IMR-90 (cell line): ENCODE results near the gene ASAP2. TPM values are rescaled to one million over a fixed set of nuclear protein-coding genes. Genes with fewer than 3 reads are reported as not detected.

Source experiments
- ATAC-seq: fragments of 200-7000 bp; cut with Tn5 transposase; 2 replicates; pipeline ENCODE4 v1.9.1; 2020; ENCODE audit warnings: low read depth, mild to moderate bottlenecking, moderate library complexity
- BruUV-seq: library from RNA; stranded (reverse); fragments of 400-500 nt; replicated peaks from 2 replicates; lab custom pipeline; 2021; lab: Mats Ljungman, UMichigan
- CTCF ChIA-PET: fragments of 300-600 bp; formaldehyde crosslinking; extraction: SDS; loops from one replicate; lab custom pipeline; 2021; ENCODE audit warnings: antibody characterized with exemption; lab: Yijun Ruan, JAX
- POLR2A ChIA-PET: fragments of 300-600 bp; sonication (Branson Sonifier 250); formaldehyde crosslinking; loops from one replicate; lab custom pipeline; 2022; ENCODE audit warnings: antibody characterized with exemption; ENCODE audit not compliant: unreplicated experiment; lab: Charles Lee
- DNase-seq: peaks from one replicate; pipeline ENCODE4 v3.0.0; 2013
- H2AFZ ChIP-seq: replicated peaks from 2 replicates; pipeline ENCODE3; 2013; ENCODE audit warnings: low read length, mild to moderate bottlenecking; ENCODE audit not compliant: poor library complexity
- H2AK5ac ChIP-seq: 2 replicates; pipeline ENCODE4 v1.6.1; 2013; ENCODE audit warnings: low read depth, low read length, inconsistent platforms
- H2AK9ac ChIP-seq: replicated peaks from 2 replicates; pipeline ENCODE3; 2013; ENCODE audit warnings: mild to moderate bottlenecking, low read depth, low read length, moderate library complexity; ENCODE audit not compliant: poor library complexity
- H2BK120ac ChIP-seq: 2 replicates; pipeline ENCODE4 v1.6.1; 2013; ENCODE audit warnings: low read depth, low read length, inconsistent platforms
- H2BK15ac ChIP-seq: 3 replicates; pipeline ENCODE4 v1.6.1; 2013; ENCODE audit warnings: low read depth, low read length, inconsistent platforms
- H2BK20ac ChIP-seq: 2 replicates; pipeline ENCODE4 v1.6.1; 2013; ENCODE audit warnings: low read depth, mild to moderate bottlenecking, inconsistent platforms, low read length, moderate library complexity
- H2BK5ac ChIP-seq: 2 replicates; pipeline ENCODE4 v1.6.1; 2013; ENCODE audit warnings: mild to moderate bottlenecking, low read depth, low read length, inconsistent platforms; ENCODE audit not compliant: poor library complexity, severe bottlenecking
- H3K14ac ChIP-seq: replicated peaks from 2 replicates; pipeline ENCODE4 v1.6.1; 2013; ENCODE audit warnings: low read depth, low read length, inconsistent platforms
- H3K18ac ChIP-seq: 2 replicates; pipeline ENCODE4 v1.6.1; 2013; ENCODE audit warnings: low read depth, low read length, control low read depth
- H3K23ac ChIP-seq: 2 replicates; pipeline ENCODE4 v1.6.1; 2013; ENCODE audit warnings: low read depth, low read length, inconsistent platforms
- H3K27ac ChIP-seq: 2 replicates; pipeline ENCODE4 v1.5.1; 2013; ENCODE audit warnings: mild to moderate bottlenecking, control low read depth, low read length; ENCODE audit not compliant: insufficient read depth
- H3K27me3 ChIP-seq: 2 replicates; pipeline ENCODE4 v1.6.1; 2013; ENCODE audit warnings: low read length; ENCODE audit not compliant: control insufficient read depth, insufficient read depth
- H3K36me3 ChIP-seq: 2 replicates; pipeline ENCODE4 v1.6.1; 2013; ENCODE audit warnings: low read length, mixed read lengths; ENCODE audit not compliant: control insufficient read depth, insufficient read depth
- H3K4ac ChIP-seq: 2 replicates; pipeline ENCODE4 v1.6.1; 2013; ENCODE audit warnings: low read depth, low read length, inconsistent platforms
- H3K4me1 ChIP-seq: 2 replicates; pipeline ENCODE4 v1.6.1; 2013; ENCODE audit warnings: low read length, mixed read lengths; ENCODE audit not compliant: control insufficient read depth, insufficient read depth
- H3K4me2 ChIP-seq: 2 replicates; pipeline ENCODE4 v1.6.1; 2013; ENCODE audit warnings: low read depth, mild to moderate bottlenecking, control low read depth, low read length, moderate library complexity
- H3K4me3 ChIP-seq: 2 replicates; pipeline ENCODE4 v1.5.1; 2013; ENCODE audit warnings: low read depth, mild to moderate bottlenecking, control low read depth, low read length, moderate library complexity; ENCODE audit not compliant: insufficient read depth
- H3K56ac ChIP-seq: 2 replicates; pipeline ENCODE4 v1.6.1; 2013; ENCODE audit warnings: low read length, inconsistent platforms; ENCODE audit not compliant: insufficient read depth; ENCODE audit errors: extremely low read depth
- H3K79me1 ChIP-seq, 2 experiments: 2 replicates each; pipeline ENCODE4 v1.6.1; 2013; ENCODE audit warnings: low read length in 2 of 2, inconsistent platforms in 1 of 2, low read depth in 1 of 2
- H3K9ac ChIP-seq: 2 replicates; pipeline ENCODE4 v1.6.1; 2013; ENCODE audit warnings: low read depth, low read length, control low read depth
- H3K9me1 ChIP-seq: 2 replicates; pipeline ENCODE4 v1.6.1; 2013; ENCODE audit warnings: low read length, inconsistent platforms; ENCODE audit not compliant: insufficient read depth
- H3K9me3 ChIP-seq: 2 replicates; pipeline ENCODE4 v1.6.1; 2013; ENCODE audit warnings: low read length; ENCODE audit not compliant: control insufficient read depth, insufficient read depth
- H4K20me1 ChIP-seq: 2 replicates; pipeline ENCODE4 v1.6.1; 2013; ENCODE audit warnings: low read length, inconsistent platforms; ENCODE audit not compliant: insufficient read depth
- H4K5ac ChIP-seq: 2 replicates; pipeline ENCODE4 v1.6.1; 2013; ENCODE audit warnings: mild to moderate bottlenecking, low read depth, low read length, control low read depth
- H4K8ac ChIP-seq, 2 experiments: 2 replicates each; pipeline ENCODE4 v1.6.1; 2013; ENCODE audit warnings: low read depth in 2 of 2, low read length in 2 of 2, control low read depth in 1 of 2, inconsistent platforms in 1 of 2
- H4K91ac ChIP-seq: 2 replicates; pipeline ENCODE4 v1.6.1; 2013; ENCODE audit warnings: low read depth, low read length, inconsistent platforms; ENCODE audit not compliant: insufficient read depth
- BHLHE40 ChIP-seq: fragments of 150-350 bp; IDR thresholded peaks from 2 replicates; pipeline ENCODE4 v1.6.1; 2016; ENCODE audit warnings: mild to moderate bottlenecking, low read depth, low read length
- CEBPB ChIP-seq: IDR thresholded peaks from 2 replicates; pipeline ENCODE4 v1.6.1; 2012; ENCODE audit warnings: low read depth, low read length, improper control_type of control experiment
- CHD1 ChIP-seq: IDR thresholded peaks from 2 replicates; pipeline ENCODE4 v1.6.1; 2012; ENCODE audit warnings: low read depth, low read length, improper control_type of control experiment
- FOS ChIP-seq: fragments of 150-350 bp; IDR thresholded peaks from 2 replicates; pipeline ENCODE4 v1.6.1; 2016; ENCODE audit warnings: low read depth, low read length
- MAFK ChIP-seq: IDR thresholded peaks from 2 replicates; pipeline ENCODE4 v1.6.1; 2012; ENCODE audit warnings: low read depth, low read length, improper control_type of control experiment
- MAZ ChIP-seq: IDR thresholded peaks from 2 replicates; pipeline ENCODE4 v1.6.1; 2012; ENCODE audit warnings: low read depth, mild to moderate bottlenecking, low read length, improper control_type of control experiment, moderate library complexity, borderline replicate concordance
- MXI1 ChIP-seq: IDR thresholded peaks from 2 replicates; pipeline ENCODE4 v1.6.1; 2012; ENCODE audit warnings: low read depth, mild to moderate bottlenecking, low read length, moderate library complexity, borderline replicate concordance
- NFE2L2 ChIP-seq: fragments of 150-350 bp; IDR thresholded peaks from 2 replicates; pipeline ENCODE4 v1.6.1; 2016; ENCODE audit warnings: low read depth, mild to moderate bottlenecking, low read length
- POLR2A ChIP-seq: IDR thresholded peaks from 2 replicates; pipeline ENCODE4 v1.6.1; 2012; ENCODE audit warnings: mild to moderate bottlenecking, low read depth, low read length
- RAD21 ChIP-seq: IDR thresholded peaks from 2 replicates; pipeline ENCODE4 v1.6.1; 2012; ENCODE audit warnings: low read length, improper control_type of control experiment
- RCOR1 ChIP-seq: IDR thresholded peaks from 2 replicates; pipeline ENCODE4 v1.6.1; 2012; ENCODE audit warnings: mild to moderate bottlenecking, low read length, improper control_type of control experiment; ENCODE audit not compliant: insufficient replicate concordance
- RFX5 ChIP-seq: IDR thresholded peaks from 2 replicates; pipeline ENCODE4 v1.8.0; 2012; ENCODE audit warnings: low read depth, mild to moderate bottlenecking, low read length, moderate library complexity
- SMC3 ChIP-seq: fragments of 150-350 bp; IDR thresholded peaks from 2 replicates; pipeline ENCODE4 v1.6.1; 2016; ENCODE audit warnings: low read depth, mild to moderate bottlenecking, antibody characterized with exemption, low read length, moderate library complexity
- WGBS, 2 experiments: methylation state at CpG; one replicate each; pipeline versions ENCODE4 v1.1.5 to v1.1.7; 2013; ENCODE audit warnings: missing lambda C conversion rate in 2 of 2; ENCODE audit not compliant: insufficient read length in 1 of 2; ENCODE audit errors: extremely low coverage in 2 of 2; 5-methylcytosine and 5-hydroxymethylcytosine counted together
- dilution Hi-C: fragments of 300-500 bp; cut with HindIII; formaldehyde crosslinking; loops from one replicate; pipeline ENCODE4 v1.14.3; 2018; ENCODE audit warnings: low sequenced_read_pairs; ENCODE audit not compliant: unreplicated experiment
- in situ Hi-C: fragments of 300-500 bp; cut with MboI; formaldehyde crosslinking; loops from 3 replicates; pipeline ENCODE4 v1.14.3; 2019; ENCODE audit warnings: low sequenced_read_pairs, inconsistent platforms, mixed read lengths
- intact Hi-C: fragments of 100-400 bp; cut with micrococcal nuclease; formaldehyde crosslinking; loops from 2 replicates; pipeline ENCODE4 v1.10.0; 2022
- polyA plus RNA-seq, 3 experiments: library from polyadenylated mRNA; depleted of rRNA; stranded (reverse); fragments of >200 nt; gene quantifications; 2 replicates each; pipeline ENCODE4 v1.2.3, GENCODE V29; 2012; ENCODE audit warnings: low replicate concordance in 1 of 3
- total RNA-seq: library from RNA; depleted of rRNA; stranded (reverse); fragments of >200 nt; gene quantifications from 2 replicates; pipeline ENCODE4 v1.2.3, GENCODE V29; 2012
- TF ChIP-seq, protein P1 (sequence below): conservative IDR thresholded peaks from 2 replicates; pipeline ENCODE4 v1.5.1; 2012; ENCODE audit warnings: mild to moderate bottlenecking, low read depth, low read length, improper control_type of control experiment
- TF ChIP-seq, protein P2 (sequence below): fragments of 150-350 bp; IDR thresholded peaks from 2 replicates; pipeline ENCODE4 v1.6.1; 2017; ENCODE audit warnings: mild to moderate bottlenecking, antibody characterized with exemption, low read length, low read depth
- TF ChIP-seq, protein P3 (sequence below): fragments of 150-350 bp; IDR thresholded peaks from 2 replicates; pipeline ENCODE4 v1.6.1; 2016; ENCODE audit warnings: low read depth, mild to moderate bottlenecking, low read length, moderate library complexity, borderline replicate concordance

The ASAP2 gene
- total and polyA plus RNA-seq, 2 of the 4 experiments (the other 2 are of a cell fraction): 19.7 to 28.1 TPM

DNA sequence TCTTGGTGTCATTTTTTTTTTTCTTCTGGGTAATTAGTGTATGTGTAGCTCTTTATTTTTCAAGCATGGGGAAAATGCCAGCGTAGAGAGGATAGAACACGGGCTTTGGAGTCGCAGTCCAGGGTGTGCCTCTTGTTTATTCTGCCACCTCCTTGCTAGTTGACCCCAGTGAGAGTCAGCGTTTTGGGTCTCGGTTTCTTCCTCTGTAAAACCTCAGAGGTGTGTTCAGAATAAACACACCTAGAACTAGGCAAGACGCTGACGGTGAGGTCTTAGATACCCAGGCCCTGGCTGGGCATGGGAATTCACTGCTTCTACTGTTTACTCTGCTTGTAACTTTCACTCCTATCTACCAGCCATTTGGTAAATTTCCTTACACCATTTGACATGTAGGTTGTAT is 41.8 kb downstream of the ASAP2 start:
- H3K9ac ChIP-seq: no peak overlapping the region
- TF ChIP-seq POLR2A (no peak), MXI1 (no peak), SMC3 (no peak), FOS (no peak), CEBPB (no peak), MAZ (no peak), BHLHE40 (no peak), NFE2L2 (no peak), MAFK (no peak), CHD1 (no peak), RCOR1 (no peak), RFX5 (no peak), RAD21 (no peak)
- TF ChIP-seq, protein P1, sequence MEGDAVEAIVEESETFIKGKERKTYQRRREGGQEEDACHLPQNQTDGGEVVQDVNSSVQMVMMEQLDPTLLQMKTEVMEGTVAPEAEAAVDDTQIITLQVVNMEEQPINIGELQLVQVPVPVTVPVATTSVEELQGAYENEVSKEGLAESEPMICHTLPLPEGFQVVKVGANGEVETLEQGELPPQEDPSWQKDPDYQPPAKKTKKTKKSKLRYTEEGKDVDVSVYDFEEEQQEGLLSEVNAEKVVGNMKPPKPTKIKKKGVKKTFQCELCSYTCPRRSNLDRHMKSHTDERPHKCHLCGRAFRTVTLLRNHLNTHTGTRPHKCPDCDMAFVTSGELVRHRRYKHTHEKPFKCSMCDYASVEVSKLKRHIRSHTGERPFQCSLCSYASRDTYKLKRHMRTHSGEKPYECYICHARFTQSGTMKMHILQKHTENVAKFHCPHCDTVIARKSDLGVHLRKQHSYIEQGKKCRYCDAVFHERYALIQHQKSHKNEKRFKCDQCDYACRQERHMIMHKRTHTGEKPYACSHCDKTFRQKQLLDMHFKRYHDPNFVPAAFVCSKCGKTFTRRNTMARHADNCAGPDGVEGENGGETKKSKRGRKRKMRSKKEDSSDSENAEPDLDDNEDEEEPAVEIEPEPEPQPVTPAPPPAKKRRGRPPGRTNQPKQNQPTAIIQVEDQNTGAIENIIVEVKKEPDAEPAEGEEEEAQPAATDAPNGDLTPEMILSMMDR: no peak
- TF ChIP-seq, protein P2, sequence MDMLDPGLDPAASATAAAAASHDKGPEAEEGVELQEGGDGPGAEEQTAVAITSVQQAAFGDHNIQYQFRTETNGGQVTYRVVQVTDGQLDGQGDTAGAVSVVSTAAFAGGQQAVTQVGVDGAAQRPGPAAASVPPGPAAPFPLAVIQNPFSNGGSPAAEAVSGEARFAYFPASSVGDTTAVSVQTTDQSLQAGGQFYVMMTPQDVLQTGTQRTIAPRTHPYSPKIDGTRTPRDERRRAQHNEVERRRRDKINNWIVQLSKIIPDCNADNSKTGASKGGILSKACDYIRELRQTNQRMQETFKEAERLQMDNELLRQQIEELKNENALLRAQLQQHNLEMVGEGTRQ: no peak
- TF ChIP-seq, protein P3, sequence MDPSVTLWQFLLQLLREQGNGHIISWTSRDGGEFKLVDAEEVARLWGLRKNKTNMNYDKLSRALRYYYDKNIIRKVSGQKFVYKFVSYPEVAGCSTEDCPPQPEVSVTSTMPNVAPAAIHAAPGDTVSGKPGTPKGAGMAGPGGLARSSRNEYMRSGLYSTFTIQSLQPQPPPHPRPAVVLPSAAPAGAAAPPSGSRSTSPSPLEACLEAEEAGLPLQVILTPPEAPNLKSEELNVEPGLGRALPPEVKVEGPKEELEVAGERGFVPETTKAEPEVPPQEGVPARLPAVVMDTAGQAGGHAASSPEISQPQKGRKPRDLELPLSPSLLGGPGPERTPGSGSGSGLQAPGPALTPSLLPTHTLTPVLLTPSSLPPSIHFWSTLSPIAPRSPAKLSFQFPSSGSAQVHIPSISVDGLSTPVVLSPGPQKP: no peak
- H3K27ac ChIP-seq: no peak overlapping the region
- H2AK9ac ChIP-seq: no peak overlapping the region
- H4K5ac ChIP-seq: no peak overlapping the region
- in situ Hi-C loops: no loop called here
- BruUV-seq: no TSS peak
- 78% methylated on average over 3 of the region's 7 CpGs; no CpG with 5 or more reads in 1 of the 2 experiments for WGBS, 2 experiments
- peak overlapping the region; percentile 92 for H2BK5ac ChIP-seq
- no peaks in the 10 kb centered on the region for H3K9me3 ChIP-seq
- peak overlapping the region; percentile 89; the same call in 1 of the 2 replicates for H3K14ac ChIP-seq
- DNase-seq (no peak), ATAC-seq (no peak)
- intact Hi-C loops: no loop called here
- H3K4me1 ChIP-seq: peaks cover 44% of the 10 kb centered on the region
- peak overlapping the region; percentile 29; the same call in 1 of the 2 replicates for H4K91ac ChIP-seq
- dilution Hi-C loops: no loop called here
- H4K20me1 ChIP-seq: peaks cover 23% of the 10 kb centered on the region; the same call in 1 of the 2 replicates
- peak overlapping the region; percentile 60 to 92; a peak in 3 of 4 replicates for H4K8ac ChIP-seq
- H3K56ac ChIP-seq: no peak overlapping the region
- peak overlapping the region; percentile 93; the same call in 1 of the 2 replicates for H3K23ac ChIP-seq
- H3K79me1 ChIP-seq: peaks cover 64 to 92% of the 10 kb centered on the region in 2 experiments
- H3K4me3 ChIP-seq: no peak overlapping the region
- peak overlapping the region; percentile 80; the same call in 2 of the 3 replicates for H2BK15ac ChIP-seq
- H2AK5ac ChIP-seq: peak overlapping the region; percentile 3; the same call in 1 of the 2 replicates
- no peaks in the 10 kb centered on the region for H3K27me3 ChIP-seq
- no peak overlapping the region for H3K18ac ChIP-seq
- no peaks in the 10 kb centered on the region for H3K36me3 ChIP-seq
- POLR2A ChIA-PET: no interaction called here
- CTCF ChIA-PET: no interaction called here
- H2AFZ ChIP-seq: no peak overlapping the region
- H2BK120ac ChIP-seq: peak overlapping the region; percentile 88
- H3K4ac ChIP-seq: peak overlapping the region; percentile 94
- peaks cover 52% of the 10 kb centered on the region for H3K9me1 ChIP-seq
- peak overlapping the region; percentile 68 for H2BK20ac ChIP-seq
- no peak overlapping the region for H3K4me2 ChIP-seq
